Hematopoietic multipotent progenitor cell treated with erythropoietin and hydrocortisone succinate and interleukin-3 and kit ligand, for 15 days (in vitro differentiated cells): ENCODE data around the gene NPIPB5.
A peak's percentile ranks its signal among the peaks of the same experiment; 100 is the strongest.
"Not testable (repeated sequence)": the region's sequence is repeated elsewhere in the genome, so short reads cannot be mapped to it uniquely, and the experiment has no call there.

Source experiments
- DNase-seq: peaks from one replicate; pipeline ENCODE4 v3.0.0-alpha.2; 2015; ENCODE audit warnings: low spot score

The NPIPB5 gene

DNA sequence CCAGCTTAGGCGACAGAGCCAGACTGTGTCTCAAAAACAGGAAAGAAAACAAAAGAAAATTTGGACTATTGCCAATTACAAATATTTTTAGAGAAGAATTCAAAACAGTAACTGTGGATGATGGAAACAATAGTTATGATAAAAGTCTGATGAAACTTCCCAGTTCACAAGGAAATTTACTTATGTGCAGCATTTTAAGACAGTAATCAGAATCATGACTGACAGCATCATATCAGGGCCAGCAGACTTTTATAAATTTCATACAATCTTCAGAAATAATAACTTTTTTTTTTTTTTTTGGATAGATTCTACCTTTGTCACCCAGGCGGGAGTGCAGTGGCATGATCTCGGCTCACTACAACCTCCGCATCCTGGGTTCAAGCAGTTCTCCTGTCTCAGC is at the start of gene NPIPB5:
Gene NPIPB5, plus strand, starts transcription at position 301 of the 400 bp plus-strand sequence. CDS start 2,911 bp downstream, outside the sequence.
- not testable (repeated sequence) for DNase-seq

DNA sequence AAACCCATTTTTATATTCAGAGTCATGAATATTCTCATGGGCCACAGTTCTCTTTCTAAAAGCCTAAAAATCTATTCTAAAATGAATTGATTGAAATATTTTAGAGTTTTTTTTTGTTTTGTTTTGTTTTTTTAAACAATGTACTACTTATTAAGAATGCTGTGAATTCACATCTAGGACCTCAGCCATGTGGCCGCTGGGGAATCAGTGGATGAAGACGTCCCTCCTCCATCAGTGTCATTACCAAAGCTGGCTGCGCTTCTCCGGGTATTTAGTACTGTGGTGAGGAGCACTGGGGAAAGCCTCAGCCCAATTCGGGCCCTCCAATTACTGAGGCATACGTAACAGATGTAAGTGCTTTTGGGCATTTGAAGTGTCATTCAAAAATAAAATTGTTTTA is 41.8 kb upstream of the NPIPB5 start:
- DNase-seq: not testable (repeated sequence)

DNA sequence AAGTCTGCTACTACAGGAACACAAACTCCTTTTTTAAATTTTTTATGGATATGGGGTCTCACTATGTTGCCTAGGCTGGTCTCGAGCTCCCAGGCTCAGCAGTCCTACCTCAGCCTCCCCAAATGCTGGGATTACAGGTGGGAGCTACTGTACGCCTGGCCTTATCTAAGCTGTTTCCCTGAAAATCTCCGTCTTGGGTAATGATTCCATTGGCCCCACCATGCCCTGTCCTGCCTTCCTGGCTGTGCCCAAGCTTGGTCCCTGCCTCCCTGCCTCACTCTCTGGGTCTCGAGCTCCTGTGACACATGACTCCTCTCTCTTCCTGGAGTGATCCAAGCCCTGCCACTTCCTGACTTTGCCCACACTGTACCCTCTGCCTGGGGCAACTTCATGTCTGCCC is 27.3 kb downstream of the NPIPB5 start:
- not testable (repeated sequence) for DNase-seq

DNA sequence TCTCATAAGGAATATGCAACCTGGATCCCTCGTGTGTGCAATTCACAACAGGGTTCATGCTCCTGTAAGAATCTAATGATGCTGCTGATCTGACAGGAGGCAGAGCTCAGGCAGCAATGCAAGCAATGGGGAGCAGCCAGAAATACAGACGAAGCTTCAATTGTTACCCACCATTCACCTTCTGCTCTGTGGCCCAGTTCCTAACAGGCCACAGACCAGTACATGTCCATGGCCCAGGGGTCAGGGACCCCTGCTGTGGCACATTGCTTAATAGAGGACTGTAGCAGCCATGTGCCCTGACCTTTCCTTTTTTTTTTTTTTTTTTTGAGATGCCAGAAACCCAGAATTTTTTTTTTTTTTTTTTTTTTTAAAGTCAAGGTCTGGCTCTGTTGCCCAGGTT is 34.1 kb downstream of the NPIPB5 start:
- not testable (repeated sequence) for DNase-seq

DNA sequence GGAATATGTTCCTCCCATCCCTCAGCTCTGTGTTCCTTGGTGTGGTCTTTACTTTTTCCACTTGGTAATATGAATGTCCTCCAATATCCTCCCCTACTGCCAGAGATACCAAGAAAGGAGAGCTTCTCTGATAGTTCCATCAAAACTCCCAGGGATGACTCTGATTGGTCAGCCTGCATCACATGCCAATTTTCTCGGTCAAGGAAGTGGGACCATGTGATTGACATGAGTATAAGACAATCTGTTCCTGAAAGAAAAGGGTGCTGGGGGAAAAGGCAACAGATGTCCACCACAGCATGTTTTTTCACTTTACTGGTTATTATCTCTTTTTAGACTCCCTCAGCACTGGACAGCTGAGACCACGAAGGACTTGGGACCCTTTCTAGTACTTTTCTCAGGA is 35.9 kb downstream of the NPIPB5 start:
- DNase-seq: not testable (repeated sequence)

DNA sequence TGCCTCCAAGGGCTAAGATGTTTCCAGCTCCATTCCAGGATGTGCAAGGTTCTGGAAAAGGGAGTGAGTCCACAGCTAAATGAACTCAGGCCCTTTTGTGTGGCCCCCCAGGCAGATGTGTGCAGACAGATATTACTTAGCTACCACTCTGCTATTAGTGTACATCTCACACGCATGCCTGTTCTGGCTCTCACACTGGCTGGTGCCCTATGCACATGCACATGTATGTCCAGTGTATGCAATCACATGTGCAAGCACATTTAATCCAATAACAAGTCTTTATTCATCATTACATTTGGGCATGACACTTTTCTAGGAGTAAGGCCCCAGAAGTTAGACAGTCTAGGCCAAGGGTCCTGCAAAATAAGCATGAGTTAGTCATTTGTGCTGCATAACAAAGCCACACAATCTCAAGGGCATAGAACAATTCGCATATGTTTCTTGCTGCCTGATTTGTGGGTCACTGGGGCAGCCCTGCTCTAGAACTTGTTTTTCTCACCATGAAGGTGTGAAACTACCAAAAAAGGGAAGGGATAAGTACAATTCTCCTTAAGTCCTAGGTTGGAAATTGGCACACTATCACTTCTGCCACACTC is 36.6 kb downstream of the NPIPB5 start:
- peak; percentile 2 for DNase-seq

DNA sequence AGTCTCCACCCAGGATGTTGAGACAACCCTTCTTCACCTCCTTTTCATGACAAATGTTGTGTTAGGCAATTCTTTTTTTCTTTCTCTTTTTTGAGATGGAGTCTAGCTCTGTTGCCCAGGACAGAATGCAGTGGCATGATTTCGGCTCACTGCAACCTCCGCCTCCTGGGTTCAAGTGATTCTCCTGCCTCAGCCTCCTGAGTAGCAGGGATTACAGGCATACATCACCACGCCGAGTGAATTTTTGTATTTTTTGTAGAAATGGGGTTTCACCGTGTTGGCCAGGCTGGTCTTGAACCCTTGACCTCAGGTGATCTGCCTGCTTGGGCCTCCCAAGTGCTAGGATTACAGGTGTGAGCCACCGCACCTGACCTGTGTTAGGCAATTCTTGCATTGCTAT is 39.2 kb downstream of the NPIPB5 start:
- DNase-seq: not testable (repeated sequence)

DNA sequence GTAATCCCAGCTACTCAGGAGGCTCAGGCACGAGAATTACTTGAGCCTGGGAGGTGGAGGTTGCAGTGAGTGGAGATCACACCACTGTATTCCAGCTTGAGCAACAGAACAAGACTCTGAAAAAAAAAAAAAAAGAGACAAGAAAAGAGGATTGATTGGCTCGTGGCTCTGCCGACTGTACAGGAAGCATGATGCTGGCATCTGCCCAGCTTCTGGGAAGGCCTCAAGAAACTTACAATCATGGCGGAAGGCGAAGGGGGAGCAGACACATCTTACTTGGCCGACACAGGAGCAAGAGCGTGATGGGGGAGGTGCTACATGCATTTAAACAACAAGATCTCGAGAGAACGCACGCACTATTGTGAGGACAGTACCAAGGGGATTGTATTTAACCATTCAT is 40.5 kb downstream of the NPIPB5 start:
- DNase-seq: not testable (repeated sequence)

DNA sequence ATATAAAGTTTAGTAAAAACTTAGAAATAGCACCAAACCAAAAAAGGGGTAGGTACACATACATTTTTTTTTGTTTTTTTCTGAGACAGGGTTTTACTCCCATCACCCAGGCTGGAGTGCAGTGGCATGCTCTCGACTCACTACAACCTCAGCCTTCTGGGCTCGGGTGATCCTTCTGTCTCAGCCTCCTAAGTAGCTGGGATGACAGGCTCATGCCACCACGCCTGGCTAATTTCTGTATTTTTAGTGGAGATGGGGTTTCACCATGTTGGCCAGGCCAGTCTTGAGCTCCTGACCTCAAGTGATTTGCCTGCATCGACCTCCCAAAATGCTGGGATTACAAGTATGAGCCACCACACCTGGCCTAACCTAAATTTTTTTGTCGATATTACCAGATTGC is 41.0 kb downstream of the NPIPB5 start:
- DNase-seq: not testable (repeated sequence)

DNA sequence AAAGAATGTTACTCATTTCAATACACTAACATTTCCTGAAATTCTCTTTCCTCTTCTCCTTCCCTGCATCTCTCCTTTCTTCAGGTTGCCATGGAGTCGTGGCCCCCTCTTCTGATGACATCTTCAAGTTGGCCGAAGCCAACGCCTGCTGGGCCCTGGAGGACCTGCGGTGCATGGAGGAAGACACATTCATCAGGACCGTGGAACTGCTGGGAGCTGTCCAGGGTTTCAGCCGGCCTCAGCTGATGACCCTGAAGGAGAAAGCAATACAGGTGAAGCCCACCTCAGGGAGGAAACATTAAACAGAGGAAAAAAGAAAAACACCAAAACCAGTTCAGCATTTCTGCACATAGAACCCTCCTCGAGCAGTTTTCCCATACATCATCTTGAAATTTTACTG is 46.1 kb downstream of the NPIPB5 start:
- DNase-seq: not testable (repeated sequence)
